Sigmoid colon (tissue), 7 donors: ENCODE data around the gene SMC3. TPM values are rescaled to one million over a fixed set of nuclear protein-coding genes. Genes with fewer than 3 reads are reported as not detected.
"Not testable (repeated sequence)": the region's sequence is repeated elsewhere in the genome, so short reads cannot be mapped to it uniquely, and the experiment has no call there.

Experiments used
- DNase-seq: peaks from one replicate; pipeline ENCODE4 v3.0.0-alpha.2; 2019
- H3K27ac ChIP-seq, 4 donors: fragments of 200-600 bp; sonication (generic); one replicate each; pipeline ENCODE4 v1.5.1; 2016 to 2019; ENCODE audit warnings: mild to moderate bottlenecking in 1 of 4
- H3K27me3 ChIP-seq, 3 donors: fragments of 200-600 bp; sonication (generic); one replicate each; pipeline ENCODE4 v1.5.1; 2019; ENCODE audit warnings: mild to moderate bottlenecking in 1 of 3
- H3K36me3 ChIP-seq, 4 donors: fragments of 200-600 bp; sonication (generic); one replicate each; pipeline ENCODE4 v1.5.1; 2016 to 2019
- H3K4me1 ChIP-seq, 4 donors: fragments of 200-600 bp; sonication (generic); one replicate each; pipeline ENCODE4 v1.5.1; 2017 to 2019
- H3K4me3 ChIP-seq, 4 donors: fragments of 200-600 bp; sonication (generic); one replicate each; pipeline ENCODE4 v1.5.1; 2017 to 2019; ENCODE audit warnings: mild to moderate bottlenecking in 2 of 4, moderate library complexity in 1 of 4
- H3K9me3 ChIP-seq, 4 donors: fragments of 200-600 bp in 3 of 4; sonication (generic) in 3 of 4; one replicate each; pipeline versions ENCODE4 v1.5.1 to v1.6.1; 2013 to 2019
- CTCF ChIP-seq, 4 experiments: fragments of 450-650 bp in 3 of 4; fragments of 200-600 bp in 1 of 4; IDR thresholded peaks; one replicate each; pipeline ENCODE4 v1.5.1; 2016 to 2019; ENCODE audit warnings: antibody characterized with exemption in 4 of 4, mild to moderate bottlenecking in 3 of 4, moderate library complexity in 2 of 4
- EP300 ChIP-seq, 4 donors: sonication (generic); formaldehyde crosslinking; IDR thresholded peaks; one replicate each; pipeline ENCODE4 v1.6.1; 2017; ENCODE audit warnings: antibody characterized with exemption in 4 of 4
- POLR2A ChIP-seq, 2 donors: fragments of 450-650 bp; IDR thresholded peaks; one replicate each; pipeline ENCODE4 v1.6.1; 2016; ENCODE audit warnings: antibody characterized with exemption in 2 of 2, mild to moderate bottlenecking in 2 of 2, moderate library complexity in 2 of 2
- POLR2AphosphoS5 ChIP-seq, 4 donors: sonication (generic); formaldehyde crosslinking; IDR thresholded peaks; one replicate each; pipeline ENCODE4 v1.6.1; 2017; ENCODE audit warnings: antibody characterized with exemption in 4 of 4
- WGBS, 2 donors: extraction: QIAGEN DNeasy Blood & Tissue Kit; methylation state at CpG; one replicate each; pipeline ENCODE4 v1.1.7; 2013; 5-methylcytosine and 5-hydroxymethylcytosine counted together
- intact Hi-C: fragments of 100-400 bp; cut with DNase I; formaldehyde crosslinking; loops from one replicate; pipeline ENCODE4 v1.15.1; 2023
- polyA plus RNA-seq, 3 donors: library from polyadenylated mRNA; stranded (reverse); fragments of 200-250 nt; gene quantifications; one replicate each; pipeline ENCODE4 v1.2.3, GENCODE V29; 2013
- total RNA-seq, 4 donors: library from RNA; depleted of rRNA; stranded (reverse); fragments of >200 nt; gene quantifications; one replicate each; pipeline ENCODE4 v1.1.0, GENCODE V29; 2016
- donor health status: healthy with polysubstance abuse.
- donor health status: Bipolar disorder and iron deficiency.
- donor health status: healthy.

Gene SMC3
- total and polyA plus RNA-seq, 7 donors: 12.6 to 43.5 (median 27.2) TPM

GRCh38 chr10:110620398-110620719, 52.9 kb downstream of the SMC3 start:
- Histone ChIP-seq H3K27me3 (no peaks in the 10 kb centered on the region), H3K27ac (no peak overlapping the region), H3K36me3 (no peaks in the 10 kb centered on the region), H3K4me3 (no peak overlapping the region), H3K9me3 (no peaks in the 10 kb centered on the region), H3K4me1 (peaks cover 0 to 8% (median 0%) of the 10 kb centered on the region in 4 donors)
- intact Hi-C loops: no loop called here
- 96 to 99% methylated on average over 2 of the region's 2 CpGs for WGBS, 2 donors
- DNase-seq: no peak
- TF ChIP-seq CTCF (IDR thresholded peaks at IDR 0.05) (no peak), EP300 (IDR thresholded peaks at IDR 0.05) (no peak), POLR2AphosphoS5 (IDR thresholded peaks at IDR 0.05) (no peak), POLR2A (IDR thresholded peaks at IDR 0.05) (no peak)

- H3K4me1 ChIP-seq, H3K27ac ChIP-seq, intact Hi-C loops, H3K27me3 ChIP-seq, H3K36me3 ChIP-seq, H3K9me3 ChIP-seq, DNase-seq, H3K4me3 ChIP-seq: not testable (repeated sequence)
- 81 to 83% methylated on average over 4 of the region's 4 CpGs for WGBS, 2 donors
Measured at GRCh38 chr10:110623316-110623715, 55.8 kb downstream of the SMC3 start.

GRCh38 chr10:110625356-110625894, 57.9 kb downstream of the SMC3 start:
- no peaks in the 10 kb centered on the region for H3K27me3 ChIP-seq
- no peak overlapping the region for H3K27ac ChIP-seq
- H3K36me3 ChIP-seq: no peaks in the 10 kb centered on the region
- intact Hi-C loops: no loop called here
- no peak for TF ChIP-seq EP300 (IDR thresholded peaks at IDR 0.05)
- TF ChIP-seq POLR2AphosphoS5 (IDR thresholded peaks at IDR 0.05): no peak
- TF ChIP-seq CTCF (IDR thresholded peaks at IDR 0.05): no peak
- TF ChIP-seq POLR2A (IDR thresholded peaks at IDR 0.05): no peak
- DNase-seq: no peak
- WGBS, 2 donors: 59 to 85% methylated on average over 6 of the region's 6 CpGs
- peaks cover 0 to 13% (median 13%) of the 10 kb centered on the region in 4 donors for H3K4me1 ChIP-seq
- no peaks in the 10 kb centered on the region for H3K9me3 ChIP-seq
- no peak overlapping the region for H3K4me3 ChIP-seq

GRCh38 chr10:110625951-110626855, 58.7 kb downstream of the SMC3 start:
- no peaks in the 10 kb centered on the region for H3K27me3 ChIP-seq
- no peaks in the 10 kb centered on the region for H3K9me3 ChIP-seq
- H3K4me3 ChIP-seq: no peak overlapping the region
- no peak overlapping the region for H3K27ac ChIP-seq
- peaks cover 0 to 14% (median 13%) of the 10 kb centered on the region in 4 donors for H3K4me1 ChIP-seq
- 87 to 91% methylated on average over 5 of the region's 5 CpGs for WGBS, 2 donors
- no peaks in the 10 kb centered on the region for H3K36me3 ChIP-seq
- no peak for DNase-seq
- intact Hi-C loops: no loop called here
- TF ChIP-seq POLR2AphosphoS5 (IDR thresholded peaks at IDR 0.05): no peak
- no peak for TF ChIP-seq EP300 (IDR thresholded peaks at IDR 0.05)
- no peak for TF ChIP-seq CTCF (IDR thresholded peaks at IDR 0.05)
- no peak for TF ChIP-seq POLR2A (IDR thresholded peaks at IDR 0.05)

GRCh38 chr10:110628161-110628560, 60.7 kb downstream of the SMC3 start:
- no peak for TF ChIP-seq POLR2AphosphoS5 (IDR thresholded peaks at IDR 0.05)
- TF ChIP-seq EP300 (IDR thresholded peaks at IDR 0.05): no peak
- no peak for TF ChIP-seq POLR2A (IDR thresholded peaks at IDR 0.05)
- H3K4me1 ChIP-seq: peaks cover 0 to 14% (median 13%) of the 10 kb centered on the region in 4 donors
- H3K36me3 ChIP-seq: no peaks in the 10 kb centered on the region
- no peaks in the 10 kb centered on the region for H3K9me3 ChIP-seq
- H3K27me3 ChIP-seq: no peaks in the 10 kb centered on the region
- H3K4me3 ChIP-seq: no peak overlapping the region
- H3K27ac ChIP-seq: no peak overlapping the region
- no peak for DNase-seq
- intact Hi-C loops: no loop called here
